Activated CD4-positive, alpha-beta T cell treated with anti-CD3 and anti-CD28 coated beads, Interleukin-10, Interleukin-2, amounts not matched to agents 100 ng/mL and 50 ng/mL, durations not matched to agents 16 hours and 8 hours (primary cell): ENCODE measurements around the gene DLL4.

Experiments
- DNase-seq: peaks from one replicate; pipeline ENCODE4 v3.0.0-alpha.2; 2020

The DLL4 gene

GRCh38 chr15:40906991-40907802, 21.9 kb upstream of the DLL4 start:
- DNase-seq = peak; percentile 74

GRCh38 chr15:40908095-40908494, 21.0 kb upstream of the DLL4 start:
- DNase-seq = no peak

GRCh38 chr15:40909662-40910630, 19.2 kb upstream of the DLL4 start:
- no peak for DNase-seq

GRCh38 chr15:40911141-40911540, 18.0 kb upstream of the DLL4 start:
- no peak for DNase-seq

DNA sequence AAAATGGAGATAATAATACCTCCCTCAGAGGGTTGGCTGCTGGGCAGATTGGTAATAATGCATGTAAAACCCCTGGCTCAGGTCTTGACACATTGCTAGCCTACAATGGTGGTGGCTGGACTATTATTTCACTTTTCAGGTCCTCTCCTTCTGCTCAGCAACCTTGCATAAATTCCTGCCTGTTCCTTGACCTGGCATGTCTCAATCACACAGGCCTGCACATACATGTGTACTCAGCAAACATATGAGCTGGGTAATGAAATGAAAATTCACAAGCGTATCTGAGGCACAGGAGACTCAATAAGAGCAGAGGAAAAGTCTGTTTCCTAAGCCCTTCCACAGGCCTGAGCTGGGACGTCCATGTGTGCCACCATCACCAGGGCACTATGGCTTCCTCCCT, 17.4 kb upstream of the DLL4 start:
- no peak for DNase-seq

DNA sequence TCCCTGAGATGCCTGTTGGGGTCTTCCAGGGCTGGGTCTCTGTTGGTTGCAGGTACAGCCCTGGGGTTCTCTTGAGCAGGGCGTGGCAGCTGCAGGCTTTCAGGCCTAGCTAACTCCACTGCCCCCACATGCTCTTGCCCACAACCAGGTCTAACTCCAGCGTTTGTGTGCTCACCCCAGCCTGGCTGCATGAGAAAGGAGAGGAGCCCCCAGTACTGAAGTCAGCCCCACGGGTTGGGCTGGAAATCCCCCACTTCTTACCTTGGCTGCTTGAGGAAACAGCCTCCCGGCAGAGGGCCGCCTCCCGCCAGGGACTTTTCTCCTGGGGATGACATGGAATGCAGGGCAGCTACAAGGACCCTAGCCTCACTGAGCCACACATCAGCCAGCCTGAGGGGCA, 16.7 kb upstream of the DLL4 start:
- no peak for DNase-seq

DNA sequence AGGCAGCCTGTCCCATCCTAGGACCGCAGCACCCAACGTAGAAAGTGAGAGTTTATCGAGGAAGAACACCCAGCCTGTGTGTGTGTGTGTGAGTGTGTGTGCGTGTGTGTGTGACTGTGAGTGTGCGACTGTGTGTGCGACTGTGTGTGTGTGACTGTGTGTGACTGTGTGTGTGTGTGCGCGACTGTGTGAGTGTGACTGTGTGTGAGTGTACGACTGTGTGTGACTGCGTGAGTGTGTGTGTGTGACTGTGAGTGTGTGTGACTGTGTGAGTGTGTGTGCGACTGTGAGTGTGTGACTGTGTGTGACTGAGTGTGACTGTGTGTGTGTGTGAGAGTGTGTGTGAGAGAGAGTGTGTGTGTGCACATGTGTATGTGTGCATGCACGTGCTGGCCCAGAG, 15.1 kb upstream of the DLL4 start:
- DNase-seq = no peak

- no peak for DNase-seq
Measured at GRCh38 chr15:40914486-40914885, 14.7 kb upstream of the DLL4 start.

DNA sequence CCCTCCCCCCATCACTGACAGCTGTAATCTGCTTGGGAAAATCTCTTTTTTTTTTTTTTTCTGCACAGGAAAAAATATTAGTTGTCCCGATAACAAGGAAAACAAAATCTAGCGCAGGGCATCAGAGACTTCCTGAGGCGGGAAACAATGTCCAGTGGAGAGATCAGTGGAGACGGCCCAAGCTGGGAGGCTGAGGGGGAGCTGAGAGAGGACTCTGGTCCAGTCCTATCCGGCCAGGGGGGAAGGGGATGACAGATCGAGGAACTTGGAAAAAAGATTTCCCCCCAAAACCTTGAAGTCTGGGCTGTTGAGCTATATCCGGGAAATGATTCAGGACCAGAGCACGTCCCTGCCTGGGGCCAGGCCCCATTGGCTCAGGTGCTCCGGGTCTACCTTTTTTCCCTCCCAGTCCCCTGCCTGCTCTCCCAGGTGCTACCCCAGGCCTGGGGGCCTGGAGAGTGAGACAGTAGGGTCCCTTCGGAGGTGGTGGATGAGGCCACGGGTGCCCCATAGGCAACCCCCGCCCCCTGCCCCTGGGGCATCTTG, 14.0 kb upstream of the DLL4 start:
- DNase-seq = no peak

DNA sequence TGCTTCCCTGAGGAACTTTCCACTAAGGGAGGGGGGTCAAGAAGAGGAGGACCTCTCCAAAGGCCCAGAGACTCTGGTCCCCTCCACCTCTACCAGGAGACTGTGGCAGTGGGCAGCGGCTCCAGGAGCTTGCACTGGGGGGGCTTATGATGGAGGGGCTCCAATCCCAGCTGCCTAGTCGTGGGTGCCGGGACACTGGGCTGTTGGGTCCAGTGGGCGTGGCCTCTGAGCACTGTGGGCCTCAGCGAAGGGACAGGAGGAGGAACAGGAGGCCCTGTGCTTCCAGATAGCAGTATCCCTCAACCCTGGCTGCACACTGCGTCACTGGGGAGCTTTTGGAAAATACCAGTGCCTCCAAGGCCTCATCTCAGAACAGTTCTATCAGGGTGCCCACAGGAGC, 13.5 kb upstream of the DLL4 start:
- no peak for DNase-seq

DNA sequence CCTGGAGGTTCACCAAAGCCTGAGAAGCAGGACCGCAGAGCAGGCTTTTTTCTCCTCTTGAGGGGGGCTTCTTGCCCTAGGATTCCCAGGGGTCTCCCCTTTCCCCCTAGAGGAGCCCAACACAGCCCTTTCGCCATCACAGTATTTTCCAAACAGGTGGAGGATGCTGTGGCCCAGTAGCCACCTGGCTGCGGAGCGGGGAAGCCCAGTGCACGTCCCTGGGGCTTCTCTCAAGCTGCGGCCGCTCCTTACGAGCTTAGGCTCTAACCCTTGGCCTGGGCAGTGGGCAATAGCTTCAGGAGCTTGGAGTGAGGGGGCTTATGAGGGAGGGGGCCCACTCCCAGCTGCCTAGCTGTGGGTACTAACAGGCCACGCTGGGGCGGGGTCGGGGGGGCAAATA, 11.6 kb upstream of the DLL4 start:
- no peak for DNase-seq

GRCh38 chr15:40918146-40918798, 10.9 kb upstream of the DLL4 start:
- no peak for DNase-seq

DNA sequence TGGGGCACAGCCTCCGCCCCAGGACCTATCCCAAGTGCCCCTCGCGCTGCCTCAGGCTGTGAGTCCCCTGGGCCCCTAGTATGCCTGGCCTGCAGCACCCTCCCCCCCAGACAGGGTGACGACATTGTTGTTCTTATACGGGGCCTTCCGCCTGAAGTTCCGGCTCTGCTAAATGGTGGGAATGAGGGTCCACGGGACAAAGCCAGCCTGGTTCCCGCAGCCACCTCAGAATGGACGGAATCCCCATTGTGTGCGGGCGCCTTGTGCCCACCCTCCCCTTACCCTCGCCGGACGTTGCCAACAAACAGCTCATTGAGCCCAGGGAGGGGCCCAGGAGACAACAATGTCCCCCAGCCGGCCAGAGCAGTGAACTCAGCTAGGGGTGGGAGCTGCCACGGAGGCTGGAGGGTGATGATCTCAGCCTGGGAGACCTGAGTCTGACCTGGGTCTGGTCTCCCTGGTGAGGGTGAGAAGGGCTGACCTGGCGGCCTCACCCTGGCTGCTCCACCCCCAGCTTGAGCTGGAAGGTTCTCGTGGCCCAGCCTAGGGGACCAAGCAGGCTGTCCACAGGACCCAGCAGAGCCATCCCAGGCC, 10.2 kb upstream of the DLL4 start:
- no peak for DNase-seq

- no peak for DNase-seq
Measured at GRCh38 chr15:40921949-40922607, 7.1 kb upstream of the DLL4 start.

GRCh38 chr15:40922608-40923005, 6.5 kb upstream of the DLL4 start:
- DNase-seq = no peak

GRCh38 chr15:40923551-40923950, 5.6 kb upstream of the DLL4 start:
- DNase-seq = no peak

GRCh38 chr15:40925495-40925862, 3.7 kb upstream of the DLL4 start:
- DNase-seq = no peak

- DNase-seq = no peak
Measured at GRCh38 chr15:40925863-40926658, 3.1 kb upstream of the DLL4 start.

GRCh38 chr15:40926659-40927494, 2.3 kb upstream of the DLL4 start:
- no peak for DNase-seq

GRCh38 chr15:40927495-40927872, 1.7 kb upstream of the DLL4 start:
- DNase-seq = no peak
